GM12892 (cell line): Measurements from ENCODE around the gene PCDHGA8.
"Not testable (repeated sequence)": the region's sequence is repeated elsewhere in the genome, so short reads cannot be mapped to it uniquely, and the experiment has no call there.

Source experiments
- POLR2A ChIP-seq: IDR thresholded peaks from 2 replicates; pipeline ENCODE4 v1.6.1; 2011; ENCODE audit warnings: low read depth, low read length, control low read depth
- POLR2AphosphoS5 ChIP-seq: IDR thresholded peaks from 2 replicates; pipeline ENCODE4 v1.6.1; 2011; ENCODE audit warnings: low read depth, low read length, control low read depth

DNA sequence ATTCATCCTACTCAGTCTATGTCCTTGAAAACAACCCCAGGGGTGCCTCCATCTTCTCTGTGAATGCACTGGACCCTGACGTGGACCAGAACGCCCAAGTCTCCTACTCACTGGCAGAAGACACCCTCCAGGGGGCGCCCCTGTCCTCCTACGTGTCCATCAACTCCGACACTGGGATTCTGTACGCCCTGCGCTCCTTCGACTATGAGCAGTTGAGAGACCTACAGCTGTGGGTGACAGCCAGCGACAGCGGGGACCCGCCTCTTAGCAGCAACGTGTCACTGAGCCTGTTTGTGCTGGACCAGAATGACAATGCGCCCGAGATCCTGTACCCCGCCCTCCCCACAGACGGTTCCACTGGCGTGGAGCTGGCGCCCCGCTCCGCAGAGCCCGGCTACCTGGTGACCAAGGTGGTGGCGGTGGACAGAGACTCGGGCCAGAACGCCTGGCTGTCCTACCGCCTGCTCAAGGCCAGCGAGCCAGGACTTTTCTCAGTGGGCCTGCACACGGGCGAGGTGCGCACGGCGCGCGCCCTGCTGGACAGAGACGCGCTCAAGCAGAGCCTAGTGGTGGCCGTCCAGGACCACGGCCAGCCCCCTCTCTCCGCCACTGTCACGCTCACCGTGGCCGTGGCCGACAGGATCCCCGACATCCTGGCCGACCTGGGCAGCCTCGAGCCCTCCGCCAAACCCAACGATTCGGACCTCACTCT, 16.8 kb upstream of the PCDHGA8 start:
- TF ChIP-seq POLR2AphosphoS5, POLR2A: not testable (repeated sequence)
